GM12872 (cell line): ENCODE data around the gene TTPAL.

Source experiments
- TF ChIP-seq, protein P1 (sequence below): IDR thresholded peaks from 3 replicates; pipeline ENCODE4 v1.5.1; 2011; ENCODE audit warnings: low read depth, mild to moderate bottlenecking, low read length, moderate library complexity; ENCODE audit not compliant: insufficient read depth

TTPAL gene

DNA sequence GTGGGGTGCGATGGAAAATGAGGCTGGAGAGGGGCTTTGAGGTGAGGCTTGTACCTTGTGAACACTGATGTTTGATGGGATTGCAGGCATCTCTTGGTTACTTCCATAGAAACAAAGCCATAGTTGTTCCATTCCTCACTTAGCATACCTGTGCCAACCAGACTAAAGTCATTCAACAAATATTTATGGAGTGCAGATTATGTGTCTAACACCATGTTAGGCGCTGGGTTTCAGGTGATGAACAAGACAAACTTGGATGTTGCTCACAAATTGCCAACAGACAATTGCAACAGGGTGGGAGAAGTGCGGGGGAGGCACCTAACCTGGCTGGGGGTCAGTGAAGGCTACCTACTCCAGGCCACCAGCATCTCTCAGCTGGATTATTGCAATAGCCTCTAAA lies 1.5 kb downstream of the TTPAL start:
- TF ChIP-seq, protein P1, sequence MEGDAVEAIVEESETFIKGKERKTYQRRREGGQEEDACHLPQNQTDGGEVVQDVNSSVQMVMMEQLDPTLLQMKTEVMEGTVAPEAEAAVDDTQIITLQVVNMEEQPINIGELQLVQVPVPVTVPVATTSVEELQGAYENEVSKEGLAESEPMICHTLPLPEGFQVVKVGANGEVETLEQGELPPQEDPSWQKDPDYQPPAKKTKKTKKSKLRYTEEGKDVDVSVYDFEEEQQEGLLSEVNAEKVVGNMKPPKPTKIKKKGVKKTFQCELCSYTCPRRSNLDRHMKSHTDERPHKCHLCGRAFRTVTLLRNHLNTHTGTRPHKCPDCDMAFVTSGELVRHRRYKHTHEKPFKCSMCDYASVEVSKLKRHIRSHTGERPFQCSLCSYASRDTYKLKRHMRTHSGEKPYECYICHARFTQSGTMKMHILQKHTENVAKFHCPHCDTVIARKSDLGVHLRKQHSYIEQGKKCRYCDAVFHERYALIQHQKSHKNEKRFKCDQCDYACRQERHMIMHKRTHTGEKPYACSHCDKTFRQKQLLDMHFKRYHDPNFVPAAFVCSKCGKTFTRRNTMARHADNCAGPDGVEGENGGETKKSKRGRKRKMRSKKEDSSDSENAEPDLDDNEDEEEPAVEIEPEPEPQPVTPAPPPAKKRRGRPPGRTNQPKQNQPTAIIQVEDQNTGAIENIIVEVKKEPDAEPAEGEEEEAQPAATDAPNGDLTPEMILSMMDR: no peak

DNA sequence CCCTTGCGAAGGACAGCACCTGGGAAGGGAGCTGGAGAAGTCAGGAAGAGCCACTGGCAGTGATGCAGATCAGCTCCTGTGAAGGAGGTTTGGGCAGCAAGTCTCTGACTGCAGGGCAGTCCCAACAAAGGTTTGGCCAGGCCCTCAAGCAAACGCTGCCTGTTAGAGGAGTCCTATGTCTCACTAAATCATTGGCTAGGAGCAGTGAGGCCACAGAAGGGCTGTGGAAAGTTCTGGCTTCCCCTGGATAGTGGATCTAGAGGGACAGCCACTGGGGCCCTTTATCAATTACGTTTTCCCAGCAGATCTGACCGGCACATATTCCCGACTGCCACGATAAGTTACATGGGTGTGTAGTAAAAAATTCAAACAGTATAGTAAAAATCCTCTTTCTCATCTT lies 2.5 kb downstream of the TTPAL start:
- TF ChIP-seq, protein P1: no peak

DNA sequence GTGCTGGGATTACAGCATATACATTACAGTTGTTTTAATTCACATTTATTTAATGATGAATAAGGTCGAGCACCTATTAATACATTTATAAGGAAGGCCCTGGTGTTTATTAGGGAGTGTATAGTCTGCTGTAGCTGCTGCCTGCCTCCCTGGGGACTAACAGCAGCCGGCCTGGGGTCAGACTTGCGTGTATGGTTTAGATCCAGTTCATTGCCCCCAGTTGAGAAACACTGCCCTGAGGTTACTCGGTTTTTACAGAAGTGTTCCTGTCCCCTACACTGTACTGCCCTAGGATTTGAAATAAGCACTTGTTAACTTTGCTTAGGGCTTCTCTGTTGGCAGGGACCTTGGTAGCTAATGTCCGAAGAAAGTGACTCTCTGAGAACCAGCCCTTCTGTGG lies 4.0 kb downstream of the TTPAL start:
- TF ChIP-seq, protein P1: no peak

DNA sequence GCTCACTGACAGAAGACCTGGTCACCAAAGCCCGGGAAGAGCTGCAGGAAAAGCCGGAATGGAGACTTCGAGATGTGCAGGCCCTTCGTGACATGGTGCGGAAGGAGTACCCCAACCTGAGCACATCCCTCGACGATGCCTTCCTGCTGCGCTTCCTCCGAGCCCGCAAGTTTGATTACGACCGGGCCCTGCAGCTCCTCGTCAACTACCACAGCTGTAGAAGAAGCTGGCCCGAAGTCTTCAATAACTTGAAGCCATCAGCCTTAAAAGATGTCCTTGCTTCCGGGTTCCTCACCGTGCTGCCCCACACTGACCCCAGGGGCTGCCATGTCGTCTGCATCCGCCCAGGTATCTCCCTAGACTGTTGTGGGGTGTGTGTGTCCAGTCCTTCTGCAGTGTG lies 4.4 kb downstream of the TTPAL start:
- TF ChIP-seq, protein P1: no peak

DNA sequence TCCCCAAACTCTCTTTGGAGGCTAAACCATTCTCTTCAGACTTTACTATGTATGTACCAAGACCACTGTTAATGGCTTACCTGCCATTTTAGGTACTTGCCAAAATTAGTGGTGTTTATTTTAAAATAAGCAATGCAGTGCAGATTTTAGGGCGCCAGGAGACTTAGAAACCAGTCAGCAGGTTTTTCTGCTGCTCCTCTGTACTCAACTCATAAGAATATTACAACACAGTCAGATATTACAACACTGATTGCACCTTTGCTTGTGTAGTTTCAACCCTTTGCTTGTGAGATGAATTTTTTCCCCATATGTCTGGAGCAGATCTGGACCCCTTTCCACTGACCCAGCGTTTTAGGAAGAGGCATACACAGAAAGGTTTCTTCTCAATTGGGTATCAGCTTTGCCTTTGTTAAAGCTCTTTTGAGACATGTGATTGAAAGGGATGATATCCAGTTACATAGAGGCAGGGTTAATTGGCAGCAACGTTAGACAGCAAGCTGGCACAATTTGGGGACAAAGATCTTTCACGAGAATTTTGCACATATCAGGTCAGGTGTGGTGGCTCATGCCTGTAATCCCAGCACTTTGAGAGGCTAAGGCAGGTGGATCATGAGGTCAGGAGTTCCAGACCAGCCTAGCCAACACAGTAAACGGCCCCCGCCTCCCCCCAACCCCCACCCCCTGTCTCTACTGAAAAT lies 6.2 kb downstream of the TTPAL start:
- TF ChIP-seq, protein P1: no peak

DNA sequence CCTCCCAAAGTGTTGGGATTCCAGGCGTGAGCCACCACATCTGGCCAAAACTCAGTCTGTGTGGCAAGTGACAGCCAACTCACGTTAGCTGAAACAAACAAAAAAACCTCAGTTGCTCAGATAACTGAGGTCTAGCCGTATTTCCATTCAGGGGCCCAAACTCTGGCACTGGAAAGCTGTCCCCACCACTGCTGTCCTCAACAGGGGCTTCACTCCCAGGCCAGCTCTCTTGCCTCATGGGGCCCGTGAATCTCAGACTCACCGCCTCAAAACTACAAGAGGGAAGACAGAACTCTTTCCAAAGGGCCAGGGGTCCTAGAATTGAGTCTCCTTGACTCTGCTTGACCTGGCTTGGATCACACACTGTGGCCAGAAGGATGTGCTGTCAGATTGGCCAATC lies 7.4 kb downstream of the TTPAL start:
- TF ChIP-seq, protein P1: no peak

DNA sequence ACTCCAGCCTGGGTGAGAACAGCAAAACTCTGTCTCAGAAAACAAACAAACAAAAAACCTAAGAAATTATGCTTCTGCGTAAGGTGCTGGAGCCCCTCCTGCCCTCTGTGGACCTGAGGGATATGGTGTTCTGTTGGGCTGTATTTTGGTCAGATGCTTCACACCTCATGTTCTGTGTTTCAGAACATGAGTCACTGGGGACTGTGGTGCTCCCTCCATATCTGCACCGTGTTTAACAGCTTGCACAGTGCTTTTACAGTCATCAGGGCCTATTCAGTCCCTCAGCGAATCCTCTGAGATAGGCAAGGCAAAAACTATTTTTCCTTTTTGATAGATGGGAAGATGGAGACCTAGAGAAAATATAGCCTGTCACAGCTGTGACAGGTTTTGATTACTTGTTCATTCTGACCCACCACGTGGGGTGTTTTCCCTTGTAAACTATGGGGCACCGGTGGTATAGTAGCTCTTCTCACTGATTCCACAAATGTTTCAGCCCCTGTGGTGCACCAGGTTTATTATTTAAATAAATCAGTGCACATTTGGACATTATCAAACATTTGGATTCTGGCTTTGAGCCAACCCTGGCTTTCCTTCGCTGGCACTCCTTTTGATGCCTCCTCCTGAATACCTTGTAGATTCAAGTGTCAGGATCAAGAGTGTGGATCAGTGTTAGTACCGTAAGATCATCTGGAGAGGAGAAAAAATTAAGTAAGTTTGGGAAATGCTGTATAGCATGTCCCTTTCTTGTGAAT lies 9.6 kb downstream of the TTPAL start:
- TF ChIP-seq, protein P1: no peak
